Ovary (tissue), 1 donor: ENCODE data around the gene ALOX5.

Experiments used
- EP300 ChIP-seq: sonication (generic); formaldehyde crosslinking; IDR thresholded peaks from one replicate; pipeline ENCODE4 v1.6.1; 2017; ENCODE audit warnings: antibody characterized with exemption
- POLR2A ChIP-seq: fragments of 450-650 bp; IDR thresholded peaks from one replicate; pipeline ENCODE4 v1.6.1; 2017; ENCODE audit warnings: antibody characterized with exemption, mild to moderate bottlenecking, moderate library complexity

GRCh38 chr10:45382591-45382990 is 8.6 kb downstream of the ALOX5 start:
- TF ChIP-seq POLR2A: no peak
- no peak for TF ChIP-seq EP300
